Fibroblast of skin of abdomen (primary cell): ENCODE results near the gene WDFY3.
"Not testable (repeated sequence)": the region's sequence is repeated elsewhere in the genome, so short reads cannot be mapped to it uniquely, and the experiment has no call there.

Source experiments
- DNase-seq: peaks from one replicate; pipeline ENCODE4 v3.0.0-alpha.2; 2013

The WDFY3 gene

DNA sequence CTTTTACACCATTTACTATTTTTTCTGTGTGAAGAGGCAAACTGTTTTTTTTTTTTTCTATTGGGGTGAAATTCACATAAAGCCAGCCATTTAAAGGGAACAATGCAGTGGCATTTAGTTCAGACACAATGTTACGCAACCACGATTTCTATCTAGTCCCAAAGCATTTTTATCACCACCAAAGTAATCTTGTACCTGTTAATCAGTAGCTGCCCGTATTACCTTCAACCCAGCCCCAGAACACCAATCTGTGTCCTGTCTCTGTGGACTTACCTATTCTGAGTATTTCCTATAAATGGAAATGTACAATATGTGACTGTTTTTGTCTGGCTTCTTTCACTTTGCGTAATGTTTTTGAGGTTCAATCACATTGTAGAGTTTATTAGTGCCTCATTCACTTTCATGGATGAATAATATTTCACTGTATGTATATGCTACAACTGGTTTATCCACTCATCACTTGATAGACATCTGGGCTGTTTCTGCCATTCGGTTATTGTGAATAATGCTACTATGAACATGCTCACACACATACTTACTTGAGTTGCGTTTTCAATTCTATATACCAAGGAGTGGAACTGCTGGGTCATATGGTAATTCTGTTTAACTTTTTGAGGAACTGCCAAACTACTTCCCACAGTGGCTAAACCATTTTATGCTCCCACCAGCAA, 267.4 kb downstream of the WDFY3 start:
- no peak for DNase-seq

DNA sequence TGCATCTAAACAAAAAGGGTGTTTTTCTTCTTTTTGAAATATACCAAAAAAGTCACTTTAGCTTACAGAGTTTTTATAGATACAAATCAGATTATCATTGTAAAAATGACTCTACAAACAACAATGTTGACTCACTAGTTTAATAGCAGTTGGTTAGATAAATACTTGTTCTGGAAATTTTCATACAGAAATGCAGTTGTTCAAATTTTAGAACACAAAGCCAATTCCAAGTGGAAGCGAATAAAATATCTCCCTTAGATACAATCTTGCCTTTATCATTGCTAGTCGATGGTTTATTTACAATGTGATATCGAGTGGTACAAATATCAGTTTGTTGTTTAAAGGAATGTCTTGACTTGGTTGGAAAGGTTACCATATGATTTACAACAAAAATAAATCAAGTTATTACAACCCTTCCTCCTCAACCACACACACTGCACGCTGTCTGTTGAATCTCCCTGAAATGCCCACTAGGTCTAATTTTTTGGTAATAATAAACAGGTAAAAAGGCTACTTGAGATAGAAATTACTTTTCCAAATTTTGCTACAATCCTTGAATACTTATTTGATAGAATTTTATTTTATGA, 268.8 kb downstream of the WDFY3 start:
- no peak for DNase-seq

GRCh38 chr4:84697159-84697558, 269.3 kb downstream of the WDFY3 start:
- DNase-seq: no peak

DNA sequence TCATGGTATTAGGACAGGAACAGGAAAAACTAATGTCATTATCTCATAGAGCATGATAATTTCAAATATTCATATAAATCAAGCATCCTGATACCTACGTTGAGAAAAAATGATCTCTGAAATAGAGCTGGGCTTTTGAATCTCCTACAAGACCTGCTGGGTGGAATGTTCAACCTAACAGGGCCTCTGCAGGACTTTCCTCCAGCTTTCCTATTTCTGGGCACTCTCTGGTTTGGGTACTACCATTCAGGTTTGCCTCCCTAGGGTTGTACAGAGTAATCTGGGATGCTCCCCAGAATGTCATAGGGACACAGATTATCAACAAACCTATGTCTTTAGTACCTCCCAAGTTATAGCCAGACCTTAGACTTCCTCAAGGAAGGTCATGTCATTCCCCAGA, 274.7 kb downstream of the WDFY3 start:
- no peak for DNase-seq

- peak; percentile 97 for DNase-seq
These were observed 275.3 kb downstream of the WDFY3 start for GRCh38 chr4:84691170-84691691.

DNA sequence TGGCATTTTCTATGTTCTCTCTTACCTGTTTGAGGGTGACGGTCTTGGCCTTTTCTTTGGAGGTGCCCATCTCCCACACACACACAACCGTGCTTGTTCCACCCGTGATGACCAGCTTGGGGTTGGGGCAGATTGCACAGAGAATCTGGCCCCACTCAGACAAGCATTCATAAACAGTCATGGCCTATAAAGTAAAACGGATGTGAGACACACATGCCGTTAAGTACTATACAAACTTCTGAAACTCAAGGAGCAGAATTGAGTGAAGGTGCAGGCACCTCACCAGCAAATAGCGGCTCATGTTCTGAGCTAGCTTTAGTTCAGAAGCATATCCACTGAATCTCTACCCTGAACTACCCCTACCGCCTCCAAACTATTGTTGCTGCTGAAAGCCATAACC, 276.0 kb downstream of the WDFY3 start:
- DNase-seq: no peak

- no peak for DNase-seq
These were observed 277.3 kb downstream of the WDFY3 start for GRCh38 chr4:84689197-84689596.

DNA sequence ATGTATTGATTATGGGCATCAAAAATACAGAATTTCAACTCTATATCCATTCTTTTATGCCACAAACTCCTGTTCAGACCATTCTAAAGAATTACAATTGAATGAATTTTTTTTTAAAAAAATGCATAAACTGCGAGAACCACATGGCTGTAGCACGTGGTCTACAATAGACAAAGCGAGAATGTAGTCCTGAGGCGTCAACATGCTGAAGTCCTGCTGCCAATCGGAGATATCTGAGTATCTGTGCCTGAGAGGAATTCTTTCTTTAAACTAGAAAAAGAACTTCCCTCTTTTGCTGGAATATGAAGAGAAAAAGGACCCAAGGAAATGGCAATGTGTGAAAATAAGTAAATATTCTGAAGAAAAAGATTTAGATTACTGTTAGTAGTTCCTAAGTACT, 277.9 kb downstream of the WDFY3 start:
- DNase-seq: no peak

- no peak for DNase-seq
These were observed 281.4 kb downstream of the WDFY3 start for GRCh38 chr4:84685105-84685504.

- DNase-seq: no peak
These were observed 282.1 kb downstream of the WDFY3 start for GRCh38 chr4:84684361-84684760.

- no peak for DNase-seq
These were observed 283.2 kb downstream of the WDFY3 start for GRCh38 chr4:84683064-84683850.

DNA sequence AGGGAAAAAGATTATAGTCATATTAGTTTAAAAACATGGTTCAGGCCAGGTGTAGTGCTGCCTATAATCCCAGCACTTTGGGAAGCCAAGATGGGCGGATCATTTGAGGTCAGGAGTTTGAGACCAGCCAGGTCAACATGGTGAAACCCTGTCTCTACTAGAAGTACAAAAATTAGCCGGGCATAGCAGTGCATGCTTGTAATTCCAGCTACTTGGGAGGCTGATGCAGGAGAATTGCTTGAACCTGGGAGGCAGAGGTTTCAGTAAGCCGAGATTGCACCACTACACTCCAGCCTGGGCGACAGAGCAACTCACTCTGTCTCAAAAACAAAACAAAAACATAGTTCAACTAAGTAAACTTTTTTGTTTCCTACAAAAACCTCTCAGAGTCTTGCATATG, 283.8 kb downstream of the WDFY3 start:
- not testable (repeated sequence) for DNase-seq

- peak; percentile 77 for DNase-seq
These were observed 284.8 kb downstream of the WDFY3 start for GRCh38 chr4:84681486-84682274.

DNA sequence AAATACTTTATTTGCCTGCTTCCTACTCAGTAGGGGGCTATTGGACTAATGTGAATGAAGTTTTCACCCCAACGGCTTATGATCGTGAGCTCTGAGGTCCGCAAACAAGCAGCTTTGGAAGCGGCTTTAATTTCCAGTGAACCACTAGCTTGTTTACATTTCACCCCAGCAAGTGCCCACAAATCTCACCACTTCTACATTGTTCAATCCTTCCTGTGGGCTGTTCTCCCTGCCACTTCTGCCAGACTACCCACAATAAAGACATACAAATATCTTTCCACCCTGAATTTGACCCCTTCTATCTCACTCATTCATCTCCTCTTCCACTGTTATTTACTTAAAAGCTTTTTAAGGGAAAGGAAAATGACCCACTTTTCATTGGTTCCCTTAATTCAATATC, 285.5 kb downstream of the WDFY3 start:
- no peak for DNase-seq

DNA sequence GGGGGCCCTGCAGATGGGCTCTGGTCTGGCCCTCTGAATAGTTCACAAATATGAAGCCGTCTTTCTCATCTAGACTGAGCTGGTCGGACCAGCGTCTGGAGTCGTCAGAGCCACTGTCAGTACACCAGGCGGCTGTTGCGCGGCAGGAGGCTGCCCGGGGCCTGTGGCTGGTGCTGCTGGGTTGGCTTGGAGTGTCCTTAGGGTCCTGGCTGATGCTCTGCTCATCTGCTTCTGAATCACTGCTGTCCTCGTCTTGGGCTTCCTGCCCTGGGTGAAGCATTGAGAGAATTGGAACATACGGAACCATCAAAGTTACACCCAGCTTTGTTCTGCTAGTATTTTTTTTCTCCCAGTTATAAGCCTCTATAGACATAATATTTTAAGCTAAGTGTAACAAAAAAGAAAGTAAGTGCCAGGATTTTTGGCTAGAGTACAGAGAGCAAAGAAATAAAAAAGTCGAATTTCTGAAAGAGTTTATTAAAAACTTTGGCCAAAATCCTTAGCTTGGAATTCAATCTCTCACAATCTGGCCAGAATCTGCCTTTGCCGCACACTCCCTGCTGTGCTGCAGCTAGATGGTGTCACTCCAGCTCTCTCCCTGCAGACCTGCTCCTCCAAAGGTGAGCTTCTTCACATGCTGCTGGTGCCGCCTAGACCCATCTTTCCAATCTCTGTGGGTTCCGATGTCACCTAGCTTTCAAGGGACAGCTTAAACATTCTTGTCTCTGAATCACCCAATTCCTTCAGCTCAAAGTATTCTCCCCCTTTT, 287.3 kb downstream of the WDFY3 start:
- DNase-seq: no peak

DNA sequence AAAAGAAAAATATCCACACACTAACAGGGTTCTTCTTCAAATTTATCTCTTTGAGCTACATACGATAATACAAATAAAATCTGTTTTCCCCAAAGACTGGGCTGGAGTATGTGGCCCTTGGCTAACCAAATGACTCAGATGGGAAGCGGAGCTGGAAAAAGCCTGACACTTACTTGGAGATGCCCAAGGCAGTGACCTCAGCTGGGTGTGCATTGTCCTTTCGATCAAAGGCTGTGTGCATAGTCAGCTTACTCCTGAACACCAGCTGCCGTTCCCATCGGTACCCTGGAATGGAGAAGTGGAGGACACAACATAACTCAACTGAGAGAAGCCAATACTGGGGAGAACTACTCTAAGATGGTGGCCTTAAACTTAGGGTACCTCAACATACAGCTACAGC, 288.5 kb downstream of the WDFY3 start:
- DNase-seq: no peak

GRCh38 chr4:84677093-84677492, 289.4 kb downstream of the WDFY3 start:
- no peak for DNase-seq

GRCh38 chr4:84673475-84674240, 292.8 kb downstream of the WDFY3 start:
- peak; percentile 91 for DNase-seq

DNA sequence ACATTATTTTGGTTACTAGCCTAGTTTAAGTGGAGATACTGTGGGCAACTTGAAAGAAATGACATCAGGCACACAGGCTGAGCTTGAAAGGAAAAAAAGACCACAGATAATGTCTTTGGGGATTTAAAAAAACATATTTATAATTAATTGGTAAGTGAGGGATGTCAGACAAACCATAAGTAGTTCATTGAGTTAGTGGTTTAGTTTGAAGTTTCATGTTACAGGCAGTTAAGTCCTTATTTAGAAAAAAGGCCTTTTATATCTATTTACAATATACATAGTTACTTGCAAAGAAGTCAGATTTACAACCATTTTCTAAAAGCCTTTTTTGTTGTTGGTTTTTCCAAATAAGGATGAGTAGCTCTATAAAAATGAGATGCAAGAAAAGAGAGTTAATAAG, 294.3 kb downstream of the WDFY3 start:
- peak; percentile 25 for DNase-seq

DNA sequence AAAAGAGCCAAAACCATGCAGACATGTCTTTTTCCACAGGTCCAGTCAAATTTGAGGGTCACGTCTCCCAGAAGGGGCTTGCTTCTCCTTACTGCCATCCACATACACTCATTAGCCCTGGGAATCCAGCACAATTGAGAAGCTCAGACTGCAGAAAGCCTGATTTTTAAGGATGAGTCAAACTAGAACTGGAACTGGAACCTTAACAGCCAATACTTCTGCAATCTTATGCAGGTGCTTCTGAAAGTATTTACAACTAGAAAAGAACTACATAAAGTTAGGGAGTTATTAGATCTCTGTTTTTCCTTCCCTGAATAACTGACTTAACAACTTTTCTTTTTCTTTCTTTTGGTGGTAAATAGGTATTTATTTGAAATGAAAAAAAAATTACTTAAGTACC, 297.3 kb downstream of the WDFY3 start:
- no peak for DNase-seq

DNA sequence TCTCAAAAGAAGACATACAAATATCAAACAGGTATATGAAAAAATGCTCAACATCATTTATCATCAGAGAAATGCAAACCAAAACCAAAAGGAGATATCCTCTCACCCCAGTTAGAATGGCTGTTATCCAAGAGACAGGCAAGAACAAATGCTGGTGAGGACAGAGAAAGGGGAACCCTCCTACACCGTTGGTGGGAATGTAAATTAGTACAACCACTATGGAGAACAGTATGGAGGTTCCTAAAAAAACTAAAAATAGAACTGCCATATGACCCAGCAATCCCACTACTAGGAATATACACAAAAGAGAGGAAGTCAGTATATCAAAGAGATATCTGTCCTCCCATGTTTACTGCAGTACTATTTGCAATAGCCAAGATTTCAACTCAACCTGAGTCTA, 300.1 kb downstream of the WDFY3 start:
- DNase-seq: no peak
